ENCODE results near the gene FEZ2.

DNA sequence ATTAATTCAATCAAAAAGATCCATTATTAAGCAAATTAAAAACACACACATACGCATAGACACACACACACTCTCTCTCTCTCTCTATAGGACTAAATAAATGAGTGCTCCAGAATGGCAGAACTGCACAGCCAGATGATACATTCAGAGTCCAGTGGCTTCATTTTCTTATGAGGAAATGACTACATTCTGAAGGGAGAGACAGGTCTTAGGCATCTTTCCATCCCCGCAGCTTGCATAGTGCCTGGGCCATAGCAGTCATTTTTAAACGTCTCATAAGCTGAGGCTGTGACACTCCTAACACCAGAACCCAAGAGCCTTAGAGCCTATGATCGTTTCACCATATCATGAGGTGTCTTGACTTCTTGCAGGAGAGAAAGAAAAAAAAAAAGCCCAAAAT is 31.1 kb downstream of the FEZ2 start:
- no peak for TF ChIP-seq POLR2AphosphoS5 (IDR thresholded peaks at IDR 0.05; ENCODE audit: low read depth, low read length)
- TF ChIP-seq, protein P1, sequence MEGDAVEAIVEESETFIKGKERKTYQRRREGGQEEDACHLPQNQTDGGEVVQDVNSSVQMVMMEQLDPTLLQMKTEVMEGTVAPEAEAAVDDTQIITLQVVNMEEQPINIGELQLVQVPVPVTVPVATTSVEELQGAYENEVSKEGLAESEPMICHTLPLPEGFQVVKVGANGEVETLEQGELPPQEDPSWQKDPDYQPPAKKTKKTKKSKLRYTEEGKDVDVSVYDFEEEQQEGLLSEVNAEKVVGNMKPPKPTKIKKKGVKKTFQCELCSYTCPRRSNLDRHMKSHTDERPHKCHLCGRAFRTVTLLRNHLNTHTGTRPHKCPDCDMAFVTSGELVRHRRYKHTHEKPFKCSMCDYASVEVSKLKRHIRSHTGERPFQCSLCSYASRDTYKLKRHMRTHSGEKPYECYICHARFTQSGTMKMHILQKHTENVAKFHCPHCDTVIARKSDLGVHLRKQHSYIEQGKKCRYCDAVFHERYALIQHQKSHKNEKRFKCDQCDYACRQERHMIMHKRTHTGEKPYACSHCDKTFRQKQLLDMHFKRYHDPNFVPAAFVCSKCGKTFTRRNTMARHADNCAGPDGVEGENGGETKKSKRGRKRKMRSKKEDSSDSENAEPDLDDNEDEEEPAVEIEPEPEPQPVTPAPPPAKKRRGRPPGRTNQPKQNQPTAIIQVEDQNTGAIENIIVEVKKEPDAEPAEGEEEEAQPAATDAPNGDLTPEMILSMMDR (IDR thresholded peaks at IDR 0.05) = no peak

All from Panc1 (cell line).